GM19025 (cell line): ENCODE results near the gene CHRNG.

ENCODE experiments used
- ATAC-seq: cut with Tn5 transposase; IDR thresholded peaks from one replicate; pipeline ENCODE4 v1.9.1; 2021; ENCODE audit warnings: mild to moderate bottlenecking, low read depth, moderate library complexity; ENCODE audit not compliant: unreplicated experiment

Gene CHRNG

GRCh38 chr2:232539298-232540231 lies at the start of gene CHRNG:
Gene CHRNG (plus strand): TSS chr2:232539692. CDS start chr2:232539748, 56 bp downstream.
- no peak for ATAC-seq

- no peak for ATAC-seq
Observed at GRCh38 chr2:232490221-232491138, 49.0 kb upstream of the CHRNG start.

DNA sequence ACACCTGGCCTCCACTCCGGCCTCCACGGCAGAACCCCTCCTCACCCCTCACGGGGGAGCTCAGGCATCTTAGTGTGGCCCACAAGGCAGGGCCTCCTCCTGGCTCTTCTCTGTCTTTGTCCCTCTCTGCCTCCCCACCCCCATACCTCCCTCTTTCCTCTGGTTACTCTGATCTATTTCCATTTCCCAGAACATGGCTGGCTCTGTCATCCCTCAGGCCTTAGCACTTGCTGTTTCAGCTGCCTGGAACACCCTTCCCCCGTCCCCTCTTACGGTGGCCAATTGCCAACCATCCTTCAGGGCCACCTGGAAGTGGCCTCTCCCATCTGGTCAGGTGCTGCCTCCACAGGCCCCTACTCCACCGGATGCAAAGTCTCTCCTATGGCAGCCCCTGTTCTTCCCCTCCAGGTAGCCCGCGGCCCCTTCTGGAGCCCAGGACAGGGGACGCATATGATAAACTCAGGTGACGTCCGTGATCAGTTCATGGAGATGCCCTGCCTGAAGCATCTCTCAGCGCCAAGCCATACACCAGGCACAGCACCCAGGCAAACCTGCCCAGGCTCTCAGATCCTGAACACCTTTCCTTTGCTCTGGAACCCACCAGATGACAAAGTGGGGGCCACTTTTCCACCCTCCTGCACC lies 48.2 kb upstream of the CHRNG start:
- no peak for ATAC-seq

- no peak for ATAC-seq
Observed at GRCh38 chr2:232492236-232492848, 47.1 kb upstream of the CHRNG start.

DNA sequence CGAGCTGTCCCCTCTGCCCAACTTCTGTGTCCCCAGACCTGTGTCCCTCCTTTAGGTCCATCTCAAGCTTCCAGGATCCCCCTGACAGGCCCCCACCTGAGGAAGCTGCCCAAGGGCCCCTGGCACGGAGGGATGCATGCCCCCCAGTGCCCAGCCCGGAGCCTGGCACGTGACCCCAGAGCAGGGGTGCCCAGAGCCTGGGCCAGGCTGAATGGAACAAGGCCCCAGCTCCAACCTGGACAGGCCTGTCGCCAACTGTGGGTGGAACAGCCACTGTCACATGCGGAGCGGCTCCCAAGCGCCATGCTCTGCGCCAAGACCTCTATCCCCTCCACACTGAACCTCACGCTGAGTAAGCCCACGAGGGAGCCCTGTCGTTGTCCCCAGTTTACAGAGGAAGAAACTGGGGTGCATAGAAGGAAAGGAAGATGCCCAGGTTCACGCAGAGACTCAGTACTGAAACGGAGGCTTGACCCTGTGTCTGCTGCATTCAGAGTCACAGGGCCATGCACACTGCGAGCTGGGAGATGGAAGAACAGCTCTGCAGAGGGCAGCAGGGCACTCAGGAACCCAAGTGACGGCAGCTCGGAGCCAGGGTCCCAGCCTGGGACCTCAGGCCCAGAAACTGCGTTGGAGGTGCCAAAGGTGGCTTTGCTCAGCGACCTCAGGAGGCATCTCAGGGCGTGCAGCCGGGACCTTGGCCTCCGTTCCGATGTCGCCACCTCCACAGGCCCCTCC lies 46.4 kb upstream of the CHRNG start:
- ATAC-seq: no peak

DNA sequence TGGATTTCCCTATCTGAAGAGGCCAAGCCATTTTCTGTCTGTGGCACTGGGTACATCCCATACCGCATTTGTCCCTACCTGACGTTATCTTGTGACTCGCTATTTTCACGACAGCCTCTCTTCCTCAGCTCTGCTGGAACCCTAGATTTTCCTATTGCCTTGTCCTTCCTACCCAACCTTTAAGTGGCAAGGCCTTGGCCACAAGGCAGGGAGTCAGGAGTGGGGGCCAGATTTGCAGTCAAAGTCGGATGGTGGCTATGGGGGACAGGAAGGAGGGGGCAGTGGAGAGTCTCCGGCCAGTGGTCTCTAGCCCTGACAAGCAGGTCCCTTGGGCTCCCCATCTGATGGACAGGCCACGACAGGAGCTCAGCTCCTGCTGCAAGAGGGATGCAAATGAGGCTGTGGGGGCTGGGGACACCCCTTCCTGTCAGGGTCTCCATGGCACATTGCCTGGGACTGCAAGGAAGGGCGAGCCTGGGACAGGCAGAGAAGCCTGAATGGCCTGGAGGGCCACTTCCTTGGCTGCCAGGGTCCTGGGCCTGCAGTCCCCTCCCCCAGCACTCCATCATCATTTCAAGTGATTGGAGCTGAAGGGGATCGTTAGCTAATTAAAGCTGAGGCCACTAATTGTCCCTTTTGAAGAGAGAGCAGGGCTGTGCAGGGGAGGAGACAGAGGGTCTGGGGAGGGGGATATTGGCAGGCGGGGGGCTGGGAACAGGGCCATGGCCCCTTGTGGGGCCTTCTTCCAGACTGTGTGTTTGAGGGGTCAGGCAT lies 45.6 kb upstream of the CHRNG start:
- no peak for ATAC-seq

DNA sequence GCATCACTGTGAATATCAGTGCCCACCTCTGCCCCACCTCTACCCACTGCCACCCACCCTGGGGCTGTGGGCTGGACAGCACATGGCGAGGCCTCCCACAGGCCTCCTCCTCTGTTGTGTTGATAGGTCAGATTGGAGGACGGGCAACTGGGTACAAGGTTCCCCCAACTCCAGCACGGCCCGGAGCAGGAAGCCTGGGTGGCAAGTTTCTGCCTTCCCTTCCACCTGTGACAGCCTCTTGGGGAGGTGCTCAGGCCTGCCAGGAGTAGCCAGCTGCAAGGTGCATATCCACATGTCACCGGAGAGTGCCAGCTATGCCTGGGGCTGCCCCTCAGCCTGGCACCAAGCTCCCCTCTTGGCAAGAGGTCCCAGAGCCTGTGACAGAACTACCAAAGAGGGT lies 45.0 kb upstream of the CHRNG start:
- ATAC-seq: no peak

DNA sequence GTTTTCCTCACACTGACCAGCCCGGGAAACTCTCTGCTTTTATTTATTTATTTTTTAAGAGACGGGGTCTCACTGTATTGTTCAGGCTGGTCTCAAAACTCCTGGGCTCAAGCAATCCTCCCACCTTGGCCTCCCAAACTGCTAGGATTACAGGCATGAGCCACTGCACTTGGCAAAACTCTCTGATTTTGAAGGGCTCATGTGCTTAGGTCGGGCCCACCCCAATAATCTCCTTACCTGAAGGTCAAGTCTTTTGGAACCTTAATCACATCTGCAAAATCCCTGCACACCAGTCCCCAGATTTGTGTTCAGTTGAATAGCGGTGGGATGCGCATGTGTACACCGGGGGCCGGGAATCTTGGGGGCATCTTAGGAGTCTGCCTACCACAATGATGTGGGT lies 44.2 kb upstream of the CHRNG start:
- no peak for ATAC-seq

DNA sequence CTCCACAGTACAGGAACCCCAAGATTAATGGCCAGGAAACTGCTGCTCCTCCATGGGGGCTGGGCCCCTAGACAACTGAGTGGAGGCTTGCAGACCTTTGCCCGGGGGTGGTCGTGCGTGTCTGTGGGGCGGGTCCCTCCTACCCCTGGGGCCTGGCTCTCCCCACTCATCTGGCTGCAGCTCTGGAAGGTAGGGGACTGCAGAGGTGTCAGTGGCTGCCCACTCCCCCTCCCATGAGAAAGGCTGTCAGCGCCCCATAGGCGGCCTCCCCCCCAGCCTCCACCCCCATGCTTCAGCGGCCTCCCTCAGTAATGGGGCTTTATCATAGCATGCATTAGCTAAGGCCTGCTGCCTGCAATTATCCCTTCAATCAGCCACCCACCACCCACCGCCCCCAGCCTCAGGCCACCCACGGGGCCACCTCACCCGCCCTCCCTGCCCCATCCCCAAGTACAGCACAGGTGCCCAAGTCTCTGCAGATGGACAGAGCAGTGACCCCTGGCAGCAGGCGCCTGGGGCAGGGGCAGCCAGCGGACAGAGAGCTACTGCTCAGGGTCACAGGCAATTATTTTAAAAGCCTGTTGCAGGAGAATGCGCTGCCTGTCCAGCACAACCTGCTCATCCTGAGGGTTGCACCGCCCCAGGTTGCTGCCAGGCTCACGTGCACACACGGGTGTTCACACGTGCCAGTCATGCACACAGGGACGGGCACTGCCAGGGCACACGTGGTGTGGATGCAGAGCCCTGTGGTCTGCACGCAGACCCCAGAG lies 42.8 kb upstream of the CHRNG start:
- ATAC-seq: no peak

DNA sequence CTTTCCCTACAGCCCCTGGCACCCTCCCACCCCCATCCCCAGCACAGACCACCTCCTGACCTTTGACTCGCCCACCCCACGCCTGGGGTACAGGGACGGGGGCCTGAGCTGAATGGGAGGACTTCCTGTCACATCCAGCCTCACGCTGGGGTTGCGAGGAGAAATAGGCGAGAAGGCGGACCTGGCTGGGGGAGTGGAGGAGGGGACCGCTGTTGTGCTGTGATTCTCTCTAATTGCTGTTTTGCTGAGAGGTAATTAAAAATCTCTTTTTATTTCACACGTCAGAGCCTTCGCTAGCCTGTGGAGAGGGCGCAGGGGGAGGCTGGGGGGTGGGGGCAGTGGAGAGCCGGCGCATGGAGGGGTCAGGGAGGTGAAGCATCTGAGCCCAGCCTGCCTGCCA lies 42.1 kb upstream of the CHRNG start:
- ATAC-seq: no peak

GRCh38 chr2:232498452-232498851 lies 41.0 kb upstream of the CHRNG start:
- no peak for ATAC-seq

DNA sequence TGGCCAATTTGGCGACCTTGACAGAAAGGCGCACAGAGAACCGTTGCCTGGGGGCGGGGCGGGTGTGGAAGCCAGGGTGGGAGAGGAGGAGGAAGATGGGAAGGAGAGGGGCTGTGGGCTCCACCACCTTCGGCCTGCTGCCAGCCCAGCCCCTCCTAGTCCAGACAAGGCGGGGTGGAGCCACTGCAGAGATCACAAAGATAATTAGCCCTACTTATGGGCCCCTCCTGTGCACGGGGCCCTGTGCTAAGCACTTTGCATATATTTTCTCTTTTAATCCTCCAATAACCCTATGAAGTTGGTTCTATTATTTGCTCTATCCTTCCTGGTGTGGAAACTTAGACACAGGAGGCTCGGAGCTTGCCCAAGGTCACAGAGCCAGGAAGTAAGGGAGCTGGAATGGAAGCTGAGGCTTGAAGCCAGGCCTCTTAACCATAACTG lies 38.1 kb upstream of the CHRNG start:
- no peak for ATAC-seq

DNA sequence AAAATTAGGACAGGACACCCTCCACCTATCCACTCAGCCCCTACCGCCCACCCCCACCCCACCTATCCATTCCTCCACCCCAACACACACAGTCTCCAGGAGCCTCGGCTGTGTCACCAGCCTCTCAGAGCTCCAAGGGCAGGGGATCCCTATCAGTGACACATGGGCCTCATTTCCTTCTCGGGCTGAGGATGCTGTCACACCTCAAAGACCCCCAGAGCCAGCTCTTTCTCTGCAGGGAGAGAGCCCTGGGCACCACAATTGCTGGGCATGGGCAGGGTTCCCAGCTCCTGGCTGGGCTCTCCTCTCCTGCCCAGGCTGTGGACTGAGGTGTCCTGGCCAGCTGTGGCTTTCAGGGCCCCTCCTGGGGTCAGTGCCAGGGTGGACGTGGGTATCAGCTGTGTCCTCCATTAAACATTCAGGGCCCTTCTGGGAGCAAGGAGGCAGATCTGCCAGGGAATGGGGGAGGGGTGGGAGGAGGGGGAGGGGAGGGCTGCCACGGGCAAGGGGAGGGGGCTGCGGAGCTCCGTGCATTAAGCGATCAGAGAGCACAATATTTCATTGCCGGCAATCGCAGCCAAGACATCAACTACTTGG lies 37.6 kb upstream of the CHRNG start:
- no peak for ATAC-seq

- no peak for ATAC-seq
Observed at GRCh38 chr2:232502511-232502910, 37.0 kb upstream of the CHRNG start.

DNA sequence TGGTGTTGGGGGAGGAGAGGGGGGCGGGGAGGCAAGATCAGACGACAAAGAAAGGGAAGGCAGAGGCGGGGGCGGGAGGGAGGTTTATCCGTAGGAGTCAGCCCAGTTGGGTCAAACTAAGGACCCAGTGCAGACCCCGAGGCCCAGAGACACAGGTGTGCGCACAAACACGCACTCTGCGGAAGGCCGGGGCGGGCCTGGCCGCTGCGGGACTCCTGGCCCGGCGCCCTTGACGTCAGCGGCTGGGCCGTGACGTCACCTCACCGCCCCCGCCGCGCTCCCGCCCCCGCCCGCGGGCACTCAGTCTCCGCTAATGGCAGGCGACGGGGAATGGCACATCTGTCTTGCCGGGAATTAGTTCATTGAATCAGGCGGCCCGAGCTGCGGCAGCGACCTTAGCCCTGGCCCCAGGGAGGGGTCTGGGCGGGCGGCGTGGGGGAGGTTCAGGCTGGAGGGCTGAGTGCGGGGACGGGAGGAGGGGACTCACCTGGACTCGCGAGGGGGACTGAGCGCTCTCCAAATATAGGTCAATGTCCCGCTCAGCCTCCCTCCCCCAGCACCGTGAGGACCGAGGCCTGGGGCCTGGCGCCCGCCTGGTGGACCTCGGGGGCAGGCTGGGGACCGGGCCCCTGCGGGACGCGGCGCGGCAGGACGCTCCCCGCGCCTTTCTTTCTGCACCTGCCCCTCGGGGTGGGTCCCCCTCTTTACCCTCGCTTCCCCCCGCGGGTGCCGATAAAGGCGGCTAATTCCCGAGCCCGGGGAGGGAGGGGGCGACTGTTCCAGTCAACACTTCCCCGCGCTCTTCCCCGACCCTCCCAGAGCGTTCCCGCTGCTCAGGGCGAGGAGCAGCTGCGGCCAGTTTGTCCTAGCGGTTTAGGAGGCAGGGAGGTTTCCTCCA lies 36.3 kb upstream of the CHRNG start:
- no peak for ATAC-seq

DNA sequence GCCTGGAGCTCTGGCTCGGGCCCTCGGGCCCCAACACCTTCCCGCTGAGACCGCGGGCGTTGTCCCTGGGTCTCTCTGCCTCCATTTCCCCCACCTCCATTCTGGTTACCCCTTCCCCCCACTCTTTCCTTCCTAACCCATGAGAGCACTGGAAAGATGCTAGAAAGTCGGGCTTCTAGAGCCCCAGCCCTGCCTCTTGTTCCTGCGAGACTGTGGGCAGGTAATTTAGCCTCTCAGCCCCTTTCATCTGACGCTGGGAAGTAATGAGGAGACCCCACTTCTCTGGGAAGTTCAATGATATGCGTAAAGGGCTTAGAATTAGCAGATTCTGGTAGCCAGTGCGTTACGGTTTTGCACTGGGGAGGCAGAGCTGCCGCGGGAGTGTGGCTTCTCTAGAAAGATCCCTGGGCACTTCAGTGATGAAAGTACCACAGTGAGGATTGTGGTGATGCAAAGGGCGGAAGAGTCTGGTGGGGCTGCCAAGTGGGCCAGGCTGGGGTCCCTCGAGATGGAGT lies 35.6 kb upstream of the CHRNG start:
- no peak for ATAC-seq

DNA sequence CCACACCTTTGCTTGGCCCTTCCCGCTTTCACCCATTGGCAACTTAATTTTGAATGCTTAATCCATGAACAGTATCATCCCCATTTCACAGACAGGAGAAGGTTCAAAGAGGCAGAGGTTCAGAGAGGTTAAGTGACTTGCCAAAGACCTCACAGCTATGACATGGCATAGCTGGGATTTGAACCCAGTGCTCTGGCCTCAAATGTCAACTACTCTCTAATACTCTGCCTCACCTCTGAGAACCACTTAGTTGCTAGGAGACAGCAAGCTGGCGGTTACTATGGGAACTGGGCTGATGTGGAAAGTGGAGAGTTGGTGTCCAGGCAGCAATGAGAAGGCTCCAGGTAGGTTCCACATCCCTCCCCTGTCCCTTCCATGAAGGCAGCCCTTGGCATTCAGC lies 35.1 kb upstream of the CHRNG start:
- ATAC-seq: no peak
